Measurements from ENCODE around the gene TARS1.
A peak's percentile ranks its signal among the peaks of the same experiment; 100 is the strongest.

TARS1 gene

GRCh38 chr5:33440482-33441240 lies at the start of gene TARS1:
Gene TARS1, plus strand, starts transcription at chr5:33440965. Its CDS starts 122 bp downstream, at chr5:33441087.
- DNase-seq = peak; percentile 94

- no peak for DNase-seq
These were observed 42.3 kb upstream of the TARS1 start for GRCh38 chr5:33398501-33398900.

- no peak for DNase-seq
These were observed 40.1 kb upstream of the TARS1 start for GRCh38 chr5:33400675-33401074.

GRCh38 chr5:33401482-33402390 lies 39.0 kb upstream of the TARS1 start:
- DNase-seq = no peak

GRCh38 chr5:33403187-33403586 lies 37.6 kb upstream of the TARS1 start:
- no peak for DNase-seq

GRCh38 chr5:33408816-33409215 lies 31.9 kb upstream of the TARS1 start:
- no peak for DNase-seq

GRCh38 chr5:33409435-33410170 lies 31.2 kb upstream of the TARS1 start:
- no peak for DNase-seq

GRCh38 chr5:33410221-33410620 lies 30.5 kb upstream of the TARS1 start:
- no peak for DNase-seq

GRCh38 chr5:33411498-33411897 lies 29.3 kb upstream of the TARS1 start:
- DNase-seq = no peak

- no peak for DNase-seq
These were observed 24.9 kb upstream of the TARS1 start for GRCh38 chr5:33415811-33416354.

- DNase-seq = no peak
These were observed 23.1 kb upstream of the TARS1 start for GRCh38 chr5:33417632-33418031.

- DNase-seq = no peak
These were observed 19.8 kb upstream of the TARS1 start for GRCh38 chr5:33420946-33421345.

- DNase-seq = no peak
These were observed 18.6 kb upstream of the TARS1 start for GRCh38 chr5:33422191-33422590.

GRCh38 chr5:33423018-33423630 lies 17.6 kb upstream of the TARS1 start:
- DNase-seq = no peak

- DNase-seq = no peak
These were observed 15.5 kb upstream of the TARS1 start for GRCh38 chr5:33425314-33425713.

- DNase-seq = no peak
These were observed 9.8 kb upstream of the TARS1 start for GRCh38 chr5:33430983-33431382.

GRCh38 chr5:33432656-33433055 lies 8.1 kb upstream of the TARS1 start:
- no peak for DNase-seq

GRCh38 chr5:33433303-33434240 lies 7.2 kb upstream of the TARS1 start:
- no peak for DNase-seq

GRCh38 chr5:33435893-33436490 lies 4.8 kb upstream of the TARS1 start:
- DNase-seq = peak; percentile 70

GRCh38 chr5:33438996-33439395 lies 1.8 kb upstream of the TARS1 start:
- no peak for DNase-seq

GRCh38 chr5:33439905-33440481 lies 772 bp upstream of the TARS1 start:
- no peak for DNase-seq

All from stimulated activated CD8-positive, alpha-beta memory T cell treated with anti-CD3 and anti-CD28 coated beads, Interleukin-4, amount 100 ng/mL, for 48 hours (primary cell).